Spleen (tissue), 7 donors: ENCODE results near the gene ZBTB5.

Source experiments
- POLR2A ChIP-seq, 3 donors: fragments of 450-650 bp; IDR thresholded peaks; one replicate each; pipeline ENCODE4 v1.5.1; 2017; ENCODE audit warnings: antibody characterized with exemption in 3 of 3, mild to moderate bottlenecking in 1 of 3
- TF ChIP-seq, protein P1 (sequence below), 11 experiments: fragments of 200-600 bp in 7 of 11; fragments of 450-650 bp in 4 of 11; sonication (generic) in 4 of 11; IDR thresholded peaks in 8 of 11; conservative IDR thresholded peaks in 3 of 11; 1 replicate in 7 of 11; 2 replicates in 4 of 11; pipeline versions ENCODE4 v1.4.0 to v1.8.0; 2016 to 2021; ENCODE audit warnings: antibody characterized with exemption in 11 of 11, inconsistent platforms in 4 of 11, mild to moderate bottlenecking in 1 of 11
- donor health status: DM: no; HTN: no; CAD: no; lungs with moderate emphysema.
- donor health status: DM: no; HTN: no; CAD: no.
- donor health status: DM: no; HTN: no; CAD: no.

DNA sequence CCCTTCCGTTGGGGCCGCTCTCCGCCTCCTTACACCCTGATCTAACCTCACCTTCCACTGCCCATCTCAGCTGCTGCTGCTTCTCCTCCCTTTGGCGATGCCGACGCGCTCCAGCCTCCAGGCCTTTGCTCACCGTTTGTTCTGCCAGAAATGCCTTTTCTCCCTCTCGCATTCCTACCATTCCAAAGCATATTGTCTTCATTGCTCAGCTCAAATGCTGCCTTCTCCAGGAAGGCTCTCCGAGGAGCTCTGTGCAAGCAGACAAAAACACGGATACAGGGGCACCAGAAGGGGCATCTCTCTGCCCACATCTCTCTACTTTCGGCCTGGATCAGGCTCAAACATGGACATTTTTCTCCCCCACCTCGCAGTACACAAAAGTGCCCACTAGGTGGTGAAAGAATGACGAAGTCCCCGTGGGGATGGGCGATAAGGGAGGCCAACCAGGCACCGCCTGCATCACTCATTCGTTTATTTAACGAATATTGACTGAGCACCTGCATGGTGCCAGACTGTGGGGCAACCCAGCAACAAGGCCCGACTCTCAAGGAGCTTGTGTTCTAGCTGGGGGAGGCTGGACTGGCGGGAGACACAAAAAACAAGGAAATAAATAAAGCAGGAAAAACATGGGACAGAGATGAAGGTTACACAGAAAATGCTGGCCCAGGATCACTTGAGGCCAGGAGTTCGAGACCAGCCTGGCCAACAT lies 50.1 kb downstream of the ZBTB5 start:
- TF ChIP-seq POLR2A (IDR thresholded peaks at IDR 0.05) = no peak
- TF ChIP-seq, protein P1, sequence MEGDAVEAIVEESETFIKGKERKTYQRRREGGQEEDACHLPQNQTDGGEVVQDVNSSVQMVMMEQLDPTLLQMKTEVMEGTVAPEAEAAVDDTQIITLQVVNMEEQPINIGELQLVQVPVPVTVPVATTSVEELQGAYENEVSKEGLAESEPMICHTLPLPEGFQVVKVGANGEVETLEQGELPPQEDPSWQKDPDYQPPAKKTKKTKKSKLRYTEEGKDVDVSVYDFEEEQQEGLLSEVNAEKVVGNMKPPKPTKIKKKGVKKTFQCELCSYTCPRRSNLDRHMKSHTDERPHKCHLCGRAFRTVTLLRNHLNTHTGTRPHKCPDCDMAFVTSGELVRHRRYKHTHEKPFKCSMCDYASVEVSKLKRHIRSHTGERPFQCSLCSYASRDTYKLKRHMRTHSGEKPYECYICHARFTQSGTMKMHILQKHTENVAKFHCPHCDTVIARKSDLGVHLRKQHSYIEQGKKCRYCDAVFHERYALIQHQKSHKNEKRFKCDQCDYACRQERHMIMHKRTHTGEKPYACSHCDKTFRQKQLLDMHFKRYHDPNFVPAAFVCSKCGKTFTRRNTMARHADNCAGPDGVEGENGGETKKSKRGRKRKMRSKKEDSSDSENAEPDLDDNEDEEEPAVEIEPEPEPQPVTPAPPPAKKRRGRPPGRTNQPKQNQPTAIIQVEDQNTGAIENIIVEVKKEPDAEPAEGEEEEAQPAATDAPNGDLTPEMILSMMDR (IDR thresholded peaks at IDR 0.05 in 8 of 11, conservative IDR thresholded peaks at IDR 0.05 in 3 of 11) = peak; percentile 75 to 90 (median 87)
